ENCODE results near the gene GAB2.

Gene GAB2

GRCh38 chr11:78187366-78188285 is 230.0 kb downstream of the GAB2 start:
- no peak overlapping the region for H3K9ac ChIP-seq
- peak overlapping the region; percentile 87 for H3K4me3 ChIP-seq (ENCODE audit: low read depth, low read length)
- H3K4me2 ChIP-seq (ENCODE audit: low read length), result peak overlapping the region; percentile 64
- peak overlapping the region; percentile 82 for H2AFZ ChIP-seq
- TF ChIP-seq CTCF (IDR thresholded peaks at IDR 0.05), result no peak
- H3K79me2 ChIP-seq, result peaks cover 5% of the 10 kb centered on the region
- peaks cover 11% of the 10 kb centered on the region for H3K4me1 ChIP-seq
- H3K27me3 ChIP-seq (ENCODE audit: control insufficient read depth, insufficient read depth, low read length), result no peaks in the 10 kb centered on the region
- no peaks in the 10 kb centered on the region for H3K36me3 ChIP-seq (ENCODE audit: control insufficient read depth, insufficient read depth, low read length)
- peak overlapping the region; percentile 82 for H3K27ac ChIP-seq
- H3K9me3 ChIP-seq (ENCODE audit: control insufficient read depth, low read length), result no peaks in the 10 kb centered on the region

GRCh38 chr11:78181185-78181584 is 236.4 kb downstream of the GAB2 start:
- H3K9ac ChIP-seq, result no peak overlapping the region
- H3K36me3 ChIP-seq (ENCODE audit: control insufficient read depth, insufficient read depth, low read length), result no peaks in the 10 kb centered on the region
- no peak overlapping the region for H3K27ac ChIP-seq
- no peaks in the 10 kb centered on the region for H3K27me3 ChIP-seq (ENCODE audit: control insufficient read depth, insufficient read depth, low read length)
- no peak overlapping the region for H3K4me2 ChIP-seq (ENCODE audit: low read length)
- TF ChIP-seq CTCF (IDR thresholded peaks at IDR 0.05), result no peak
- H3K79me2 ChIP-seq, result no peaks in the 10 kb centered on the region
- H3K9me3 ChIP-seq (ENCODE audit: control insufficient read depth, low read length), result no peaks in the 10 kb centered on the region
- no peak overlapping the region for H3K4me3 ChIP-seq (ENCODE audit: low read depth, low read length)
- no peaks in the 10 kb centered on the region for H3K4me1 ChIP-seq
- no peak overlapping the region for H2AFZ ChIP-seq

- H3K36me3 ChIP-seq (ENCODE audit: control insufficient read depth, insufficient read depth, low read length), result no peaks in the 10 kb centered on the region
- no peaks in the 10 kb centered on the region for H3K4me1 ChIP-seq
- H3K27ac ChIP-seq, result no peak overlapping the region
- no peaks in the 10 kb centered on the region for H3K9me3 ChIP-seq (ENCODE audit: control insufficient read depth, low read length)
- H3K27me3 ChIP-seq (ENCODE audit: control insufficient read depth, insufficient read depth, low read length), result no peaks in the 10 kb centered on the region
- H3K4me3 ChIP-seq (ENCODE audit: low read depth, low read length), result no peak overlapping the region
- no peak overlapping the region for H2AFZ ChIP-seq
- H3K9ac ChIP-seq, result no peak overlapping the region
- no peak for TF ChIP-seq CTCF (IDR thresholded peaks at IDR 0.05)
- H3K4me2 ChIP-seq (ENCODE audit: low read length), result no peak overlapping the region
- no peaks in the 10 kb centered on the region for H3K79me2 ChIP-seq
These were observed 236.9 kb downstream of the GAB2 start for GRCh38 chr11:78180751-78181150.

- TF ChIP-seq CTCF (IDR thresholded peaks at IDR 0.05), result no peak
These were observed 238.1 kb downstream of the GAB2 start for GRCh38 chr11:78179459-78180071.

More at GRCh38 chr11:78179459-78180071, 238.1 kb downstream of the GAB2 start:
- Histone ChIP-seq H3K27ac (no peak overlapping the region), H2AFZ (no peak overlapping the region), H3K36me3 (ENCODE audit: control insufficient read depth, insufficient read depth, low read length) (no peaks in the 10 kb centered on the region), H3K9me3 (ENCODE audit: control insufficient read depth, low read length) (no peaks in the 10 kb centered on the region), H3K9ac (no peak overlapping the region), H3K4me1 (no peaks in the 10 kb centered on the region), H3K27me3 (ENCODE audit: control insufficient read depth, insufficient read depth, low read length) (no peaks in the 10 kb centered on the region), H3K79me2 (no peaks in the 10 kb centered on the region), H3K4me3 (ENCODE audit: low read depth, low read length) (no peak overlapping the region), H3K4me2 (ENCODE audit: low read length) (no peak overlapping the region)
